Measurements from ENCODE around the gene TUBB4A. TPM values are rescaled to one million over a fixed set of nuclear protein-coding genes. Genes with fewer than 3 reads are reported as not detected.
"Not testable (repeated sequence)": the region's sequence is repeated elsewhere in the genome, so short reads cannot be mapped to it uniquely, and the experiment has no call there.

Gene TUBB4A
- total RNA-seq, 1 experiment from 2014 or later: 4.4 TPM

- ATAC-seq (peak; percentile 38; the same call in 1 of the 2 replicates), DNase-seq (ENCODE audit: low read depth, low spot score) (no peak)
- no TSS peak for BruUV-seq (replicated peaks)
- no peak overlapping the region for H3K4me3 ChIP-seq (ENCODE audit: low read depth in 2 of 2, low read length in 2 of 2)
- no peaks in the 10 kb centered on the region for H3K4me1 ChIP-seq (ENCODE audit: control insufficient read depth, insufficient read depth, low read length)
- H3K27ac ChIP-seq (ENCODE audit: low read length): no peak overlapping the region
- ChIA-PET CTCF (interaction anchor here (0.6 kb wide), 1 partner anchor 135 kb away, joined by 4 read pairs; no protein-coding TSS in a partner anchor), POLR2A (no interaction called here)
- intact Hi-C loops (cut with micrococcal nuclease; ENCODE audit: unreplicated experiment) (no loop called here), in situ Hi-C loops (cut with HindIII; ENCODE audit: low pct_unique_long_range_greater_than_20kb, low sequenced_read_pairs) (no loop called here)
- no peaks in the 10 kb centered on the region for H3K36me3 ChIP-seq (ENCODE audit: control insufficient read depth, insufficient read depth, low read length)
- no peaks in the 10 kb centered on the region for H3K27me3 ChIP-seq (ENCODE audit: control insufficient read depth, insufficient read depth, low read length)
- TF ChIP-seq TCF7L2 (IDR thresholded peaks at IDR 0.05; ENCODE audit: low read depth, low read length) (no peak), CTCF (IDR thresholded peaks at IDR 0.05) (no peak), POLR2AphosphoS5 (IDR thresholded peaks at IDR 0.05; ENCODE audit: low read depth, low read length) (no peak), SIN3A (IDR thresholded peaks at IDR 0.05; ENCODE audit: borderline replicate concordance, insufficient read depth, low read depth, low read length) (no peak), REST (IDR thresholded peaks at IDR 0.05; ENCODE audit: insufficient read depth in 1 of 2, low read depth in 2 of 2, low read length in 1 of 2) (no peak)
- H3K9me3 ChIP-seq (ENCODE audit: control insufficient read depth, insufficient read depth, low read depth, low read length): no peaks in the 10 kb centered on the region
Observed at GRCh38 chr19:6509118-6509971, 7.2 kb upstream of the TUBB4A start.

GRCh38 chr19:6508028-6508771 lies 6.1 kb upstream of the TUBB4A start:
- ATAC-seq; BruUV-seq (replicated peaks); H3K9me3 ChIP-seq (ENCODE audit: control insufficient read depth, insufficient read depth, low read depth, low read length); DNase-seq (ENCODE audit: low read depth, low spot score); H3K4me3 ChIP-seq (ENCODE audit: low read depth in 2 of 2, low read length in 2 of 2); H3K27ac ChIP-seq (ENCODE audit: low read length); H3K36me3 ChIP-seq (ENCODE audit: control insufficient read depth, insufficient read depth, low read length); intact Hi-C loops (cut with micrococcal nuclease; ENCODE audit: unreplicated experiment); in situ Hi-C loops (cut with HindIII; ENCODE audit: low pct_unique_long_range_greater_than_20kb, low sequenced_read_pairs); CTCF ChIA-PET; H3K27me3 ChIP-seq (ENCODE audit: control insufficient read depth, insufficient read depth, low read length); H3K4me1 ChIP-seq (ENCODE audit: control insufficient read depth, insufficient read depth, low read length): not testable (repeated sequence)
- POLR2A ChIA-PET: interaction anchor here (0.7 kb wide), 1 partner anchor 73 kb away, joined by 3 read pairs; no protein-coding TSS in a partner anchor
